Measurements from ENCODE around the gene LYPD6B.

Gene LYPD6B

GRCh38 chr2:149039213-149039724 is 770 bp downstream of the LYPD6B start:
- DNase-seq: no peak

DNA sequence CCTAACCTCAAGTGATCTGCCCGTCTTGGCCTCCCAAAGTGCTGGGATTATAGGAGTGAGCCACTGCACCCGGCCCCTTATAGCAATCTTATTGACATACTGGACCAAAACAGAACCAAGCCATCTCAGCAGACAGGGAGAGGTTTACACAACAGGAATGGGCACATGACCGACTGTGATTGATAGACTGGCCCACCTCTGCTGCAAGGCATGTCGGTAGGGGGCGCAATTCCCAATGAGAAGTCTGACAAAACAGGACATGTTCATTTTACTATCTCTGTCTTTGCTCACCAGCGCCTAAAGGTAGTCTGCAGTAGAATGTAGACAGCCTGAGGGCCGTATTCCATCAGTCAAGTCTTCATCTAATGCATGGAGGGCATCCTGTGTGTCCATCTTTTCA is 2.0 kb downstream of the LYPD6B start:
- no peak for DNase-seq

DNA sequence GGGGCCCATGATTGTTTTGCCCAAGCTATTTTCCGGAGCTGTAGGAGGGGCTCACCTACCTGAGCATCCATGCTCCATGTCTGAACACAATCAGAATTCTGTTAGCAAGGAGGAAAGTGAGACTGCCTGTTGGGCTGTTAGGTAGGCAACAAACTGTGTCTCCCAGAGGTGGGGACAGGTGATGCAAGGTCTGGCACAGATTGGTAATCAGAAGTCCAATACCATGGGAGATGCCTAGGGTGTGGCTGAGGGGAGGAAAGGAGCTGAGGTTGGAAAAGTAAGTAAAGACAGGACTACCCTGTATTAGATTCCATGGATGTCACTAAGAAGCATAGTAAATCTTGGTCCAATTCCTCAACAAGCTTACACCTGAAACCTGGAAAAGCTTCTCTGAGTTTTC is 3.0 kb downstream of the LYPD6B start:
- DNase-seq: no peak

- DNase-seq: no peak
Observed at GRCh38 chr2:149042881-149043280, 4.4 kb downstream of the LYPD6B start.

DNA sequence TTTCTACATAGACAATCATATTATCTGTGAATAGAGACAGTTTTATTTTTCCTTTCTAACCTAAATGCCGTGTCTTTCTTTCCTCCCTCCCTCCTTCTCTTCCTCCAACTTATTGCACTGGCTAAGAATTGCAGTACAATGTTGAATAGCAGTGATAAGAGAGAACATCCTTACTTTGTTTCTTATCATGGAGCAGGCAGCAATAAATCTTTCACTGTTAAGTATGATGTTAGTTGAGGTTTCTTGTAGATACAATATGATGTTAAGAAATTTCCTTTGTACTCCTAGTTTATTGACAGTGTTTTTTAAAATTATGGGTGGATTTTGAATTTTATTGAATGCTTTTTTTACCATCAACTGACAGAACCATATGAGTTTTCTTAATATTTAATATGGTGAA is 6.0 kb downstream of the LYPD6B start:
- DNase-seq: no peak

DNA sequence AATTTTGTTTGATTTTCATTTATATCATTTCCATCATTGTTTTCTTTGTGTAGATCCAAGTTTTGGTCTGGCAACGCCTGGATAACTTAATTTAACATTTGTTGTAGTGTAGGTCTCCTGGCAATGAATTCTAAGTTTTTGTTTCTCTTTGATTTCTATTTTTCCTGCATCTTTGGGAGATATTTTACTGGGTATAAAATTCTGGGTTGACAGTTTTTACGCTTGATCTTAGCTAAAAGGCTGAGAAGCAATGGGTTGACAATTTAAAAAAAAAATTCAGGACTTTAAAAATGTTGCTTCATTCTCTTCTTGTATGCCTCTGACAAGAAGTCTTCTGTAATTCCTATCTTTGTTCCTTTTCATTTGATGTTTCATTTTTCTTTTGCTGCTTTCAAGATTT is 8.6 kb downstream of the LYPD6B start:
- DNase-seq: no peak

- DNase-seq: no peak
Observed at GRCh38 chr2:149049142-149049541, 10.6 kb downstream of the LYPD6B start.

- DNase-seq: no peak
Observed at GRCh38 chr2:149050188-149050587, 11.7 kb downstream of the LYPD6B start.

- no peak for DNase-seq
Observed at GRCh38 chr2:149055751-149056150, 17.3 kb downstream of the LYPD6B start.

DNA sequence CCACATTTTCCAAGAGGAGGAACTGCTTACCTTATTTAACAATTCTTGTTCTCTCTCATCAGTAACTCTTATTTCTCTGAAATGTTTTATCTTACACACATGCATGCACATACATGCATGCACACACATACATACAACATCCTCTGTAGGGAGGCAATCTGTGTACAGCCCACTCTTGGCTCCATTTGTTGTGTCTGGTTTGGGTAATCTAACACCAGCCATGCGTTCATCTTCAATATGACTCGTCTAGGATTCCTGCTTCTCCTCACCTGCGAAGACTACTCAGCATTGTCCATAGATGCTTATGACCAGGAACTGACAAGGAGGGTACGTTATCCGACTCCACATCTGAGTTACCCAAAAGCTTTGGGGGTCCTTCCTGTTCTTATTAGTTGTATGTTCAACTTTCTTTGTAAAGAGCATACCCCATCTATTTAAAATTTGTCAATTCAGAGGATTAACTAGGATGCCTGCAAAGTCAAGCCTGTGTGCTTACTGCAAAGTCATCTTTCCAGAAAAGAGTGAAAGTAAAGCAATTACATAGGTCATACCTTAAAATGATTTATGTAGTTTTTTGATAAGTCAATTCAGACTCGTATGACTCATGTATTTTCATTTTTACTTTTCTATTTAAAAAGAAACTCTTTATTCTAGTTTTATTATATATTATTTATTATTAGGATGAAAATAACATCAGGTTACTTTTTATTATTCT is 18.2 kb downstream of the LYPD6B start:
- no peak for DNase-seq

DNA sequence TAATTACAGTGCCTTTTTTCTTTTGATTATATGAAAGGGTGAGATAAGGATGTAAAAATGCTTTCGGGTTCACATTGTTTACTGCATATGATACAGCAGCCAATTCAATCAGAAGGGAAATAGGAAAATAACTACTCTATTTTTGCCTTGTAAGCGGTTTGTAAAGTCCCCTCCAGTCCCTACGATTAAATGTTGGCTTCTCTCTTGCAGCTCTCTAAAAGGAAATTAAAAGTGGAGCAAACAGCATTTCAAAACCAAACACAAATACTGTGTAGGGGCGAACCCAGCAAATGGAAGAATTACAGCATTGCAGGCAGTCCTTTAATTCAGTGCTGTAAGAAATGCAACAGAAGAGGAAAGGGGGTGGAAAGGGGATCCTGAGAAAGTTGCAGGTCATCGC is 18.9 kb downstream of the LYPD6B start:
- no peak for DNase-seq

DNA sequence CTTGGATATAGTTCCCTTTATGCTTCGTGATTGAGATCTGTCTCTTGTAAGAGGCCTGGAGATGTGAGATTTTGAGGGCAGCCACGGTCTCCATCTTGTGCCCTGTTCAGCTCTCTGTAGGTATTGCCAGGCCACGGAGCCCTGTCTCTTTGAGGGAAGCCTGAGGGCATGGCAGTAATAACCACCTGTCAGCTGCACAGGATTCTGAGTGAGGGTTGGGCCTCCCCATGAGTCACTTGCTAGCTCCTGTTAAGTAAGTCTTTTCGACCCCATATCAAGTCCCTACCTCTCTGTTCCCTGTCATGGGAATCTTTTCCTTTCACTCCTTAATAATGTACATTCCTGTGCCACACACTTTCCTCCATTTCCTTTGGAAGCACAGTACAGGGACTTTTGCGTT is 20.4 kb downstream of the LYPD6B start:
- DNase-seq: no peak

- no peak for DNase-seq
Observed at GRCh38 chr2:149059822-149060221, 21.3 kb downstream of the LYPD6B start.

- DNase-seq: no peak
Observed at GRCh38 chr2:149061133-149061745, 22.7 kb downstream of the LYPD6B start.

- DNase-seq: no peak
Observed at GRCh38 chr2:149062531-149062930, 24.0 kb downstream of the LYPD6B start.

DNA sequence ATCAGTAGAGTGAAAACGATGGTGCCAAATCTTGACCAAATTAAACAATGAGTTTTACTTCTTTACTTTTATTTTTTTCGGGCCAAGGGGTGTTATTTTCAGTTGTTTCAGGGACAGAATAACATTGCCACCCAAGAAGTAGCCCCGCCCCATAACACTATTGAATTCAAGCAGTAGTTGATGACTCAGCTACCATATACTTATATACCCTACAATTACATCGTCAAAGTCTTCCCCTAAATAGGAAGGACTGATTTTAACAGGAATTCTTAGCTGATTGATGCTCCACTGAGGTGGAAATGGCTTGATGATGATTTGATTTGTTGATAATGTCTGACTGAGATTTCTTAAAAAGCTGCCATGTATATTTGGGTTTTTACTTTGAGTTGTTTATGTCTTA is 24.7 kb downstream of the LYPD6B start:
- DNase-seq: no peak

DNA sequence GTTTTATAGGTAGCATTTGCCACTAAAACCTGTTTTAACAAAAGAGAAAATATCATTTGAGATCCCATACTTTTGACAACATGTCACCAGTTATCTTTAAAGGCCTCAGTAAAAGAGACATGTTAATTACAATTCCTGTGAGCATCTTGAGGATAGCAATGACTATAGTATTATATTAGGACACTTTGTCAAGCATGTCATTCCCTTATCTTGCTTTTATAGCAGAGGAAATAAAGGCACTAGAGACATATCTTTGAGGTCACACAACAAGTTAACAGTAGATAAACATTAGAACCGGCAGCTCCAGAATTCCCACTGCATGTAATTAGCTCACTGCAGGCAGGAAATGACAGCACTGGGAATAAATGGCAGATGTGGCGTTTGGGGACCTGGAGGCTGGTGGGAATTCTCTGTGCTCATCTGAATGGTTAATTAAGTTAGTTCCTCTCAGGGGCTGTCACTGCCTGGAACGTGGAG is 25.9 kb downstream of the LYPD6B start:
- no peak for DNase-seq

DNA sequence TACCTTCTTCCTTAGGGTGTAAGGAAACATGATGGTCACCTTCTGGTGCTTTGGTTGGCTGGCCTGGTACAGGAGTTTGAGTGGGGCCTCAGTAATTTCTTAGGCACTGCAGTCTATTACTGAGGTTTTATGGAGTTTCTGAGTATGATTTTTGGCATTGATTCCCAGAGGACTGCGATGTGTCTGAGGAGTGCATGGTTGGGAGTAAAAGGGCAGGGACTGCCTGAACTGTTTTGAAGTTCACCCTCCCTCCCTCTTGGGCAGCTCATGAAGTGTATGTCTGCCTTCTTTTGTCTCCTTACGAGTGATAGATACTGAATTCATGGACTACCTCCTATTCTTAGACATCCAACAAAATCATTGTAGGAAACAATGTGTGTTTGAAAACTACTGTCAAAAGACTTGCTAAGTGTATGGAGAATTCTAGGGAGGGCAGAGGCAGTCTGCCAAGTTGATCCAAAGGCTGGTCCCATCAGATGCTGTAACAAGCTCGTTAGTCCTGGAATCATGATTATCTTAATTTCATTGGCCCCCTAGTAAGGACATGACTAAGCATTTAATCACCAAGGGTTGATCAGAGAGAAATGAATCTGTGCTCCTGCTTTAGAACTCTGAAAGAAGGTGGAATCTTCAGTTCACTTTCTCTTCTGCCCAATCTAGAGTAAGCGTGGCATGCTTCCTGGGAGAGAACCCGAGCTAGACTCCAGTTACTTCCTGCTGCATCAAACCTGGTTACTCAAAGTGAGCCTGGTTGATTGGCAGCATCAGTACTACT is 26.5 kb downstream of the LYPD6B start:
- DNase-seq: no peak

- no peak for DNase-seq
Observed at GRCh38 chr2:149068225-149068995, 29.9 kb downstream of the LYPD6B start.

DNA sequence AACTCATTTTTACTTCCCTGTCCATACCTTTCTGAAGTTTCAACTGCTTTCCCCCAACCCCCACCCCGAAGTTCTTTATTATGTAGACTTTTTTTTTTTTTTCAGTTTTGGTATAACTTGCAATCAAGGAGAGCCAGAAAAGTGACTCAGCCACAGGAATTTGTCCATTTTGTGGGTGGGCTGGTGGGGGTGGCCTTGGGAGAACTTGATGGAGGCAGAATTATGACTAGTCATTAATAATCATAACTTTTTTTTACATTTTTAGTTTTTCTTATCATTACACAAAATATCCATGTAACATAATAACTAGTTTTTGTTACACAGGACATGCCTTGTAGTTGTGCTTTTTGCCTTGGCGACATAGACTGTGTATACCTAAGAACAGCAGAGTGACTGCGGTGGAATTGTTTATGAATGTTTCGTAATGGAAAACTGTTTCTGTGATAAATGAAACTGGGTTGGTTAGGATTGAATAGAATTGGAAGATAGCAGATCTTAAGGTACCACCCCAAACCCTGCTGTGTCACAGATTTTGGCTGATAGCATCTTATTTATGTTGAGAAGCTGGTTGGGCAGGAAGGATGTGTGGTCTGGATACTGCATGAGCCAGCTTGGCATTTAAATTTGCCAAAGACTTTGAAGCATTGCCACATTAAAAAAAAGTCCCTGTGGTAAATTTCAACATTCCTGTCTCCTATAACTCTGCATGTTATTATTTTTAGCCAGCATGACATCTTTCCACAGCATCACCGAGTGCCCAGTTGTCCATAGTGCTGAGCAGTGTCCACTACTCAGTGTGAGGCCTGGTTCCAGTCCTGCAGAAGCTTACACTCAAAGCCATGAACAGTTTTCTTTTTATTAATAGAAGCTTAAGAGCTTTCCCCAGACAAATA is 30.7 kb downstream of the LYPD6B start:
- no peak for DNase-seq
